Lower leg skin (tissue), 3 donors: ENCODE data around the gene LHX3.

Source experiments
- POLR2A ChIP-seq, 2 donors: fragments of 450-650 bp; IDR thresholded peaks; one replicate each; pipeline ENCODE4 v1.6.1; 2016 to 2017; ENCODE audit warnings: antibody characterized with exemption in 2 of 2, mild to moderate bottlenecking in 1 of 2, moderate library complexity in 1 of 2
- TF ChIP-seq, protein P1 (sequence below), 3 donors: fragments of 450-650 bp; IDR thresholded peaks; one replicate each; pipeline ENCODE4 v1.5.1; 2016; ENCODE audit warnings: antibody characterized with exemption in 3 of 3, mild to moderate bottlenecking in 3 of 3, moderate library complexity in 2 of 3

DNA sequence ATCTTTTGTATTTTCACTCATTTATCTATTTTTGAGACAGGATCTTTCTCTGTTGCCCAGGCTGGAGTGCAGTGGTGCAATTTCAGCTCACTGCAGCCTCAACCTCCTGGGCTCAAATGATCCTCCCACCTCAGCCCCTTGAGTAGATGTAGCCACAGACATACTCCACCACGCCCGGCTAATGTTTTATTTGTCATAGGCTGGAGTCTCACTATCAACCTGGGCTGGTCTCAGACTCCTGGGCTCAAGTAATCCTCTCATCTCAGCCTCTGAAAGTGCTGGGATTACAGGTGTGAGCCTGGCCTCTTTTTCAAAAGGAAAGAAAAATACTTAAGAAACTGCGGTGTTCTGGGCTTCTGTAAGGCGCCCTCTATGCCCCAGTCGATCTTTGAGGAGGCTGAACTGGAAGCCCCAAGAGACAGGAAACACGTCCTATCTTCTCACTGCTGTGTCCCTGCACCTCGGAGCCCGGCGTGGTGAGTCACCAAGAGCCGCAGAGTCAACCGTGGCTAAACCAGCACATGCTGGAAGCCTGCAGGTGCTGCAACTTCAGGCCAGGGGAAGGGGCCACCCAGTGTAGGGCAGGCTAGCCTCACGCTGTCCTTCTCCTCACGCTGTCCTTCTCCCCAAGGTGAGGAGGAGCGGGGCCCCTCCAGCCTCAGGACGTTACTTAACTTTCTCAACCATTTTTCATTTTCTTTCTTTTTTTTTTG lies 15.2 kb upstream of the LHX3 start:
- TF ChIP-seq, protein P1, sequence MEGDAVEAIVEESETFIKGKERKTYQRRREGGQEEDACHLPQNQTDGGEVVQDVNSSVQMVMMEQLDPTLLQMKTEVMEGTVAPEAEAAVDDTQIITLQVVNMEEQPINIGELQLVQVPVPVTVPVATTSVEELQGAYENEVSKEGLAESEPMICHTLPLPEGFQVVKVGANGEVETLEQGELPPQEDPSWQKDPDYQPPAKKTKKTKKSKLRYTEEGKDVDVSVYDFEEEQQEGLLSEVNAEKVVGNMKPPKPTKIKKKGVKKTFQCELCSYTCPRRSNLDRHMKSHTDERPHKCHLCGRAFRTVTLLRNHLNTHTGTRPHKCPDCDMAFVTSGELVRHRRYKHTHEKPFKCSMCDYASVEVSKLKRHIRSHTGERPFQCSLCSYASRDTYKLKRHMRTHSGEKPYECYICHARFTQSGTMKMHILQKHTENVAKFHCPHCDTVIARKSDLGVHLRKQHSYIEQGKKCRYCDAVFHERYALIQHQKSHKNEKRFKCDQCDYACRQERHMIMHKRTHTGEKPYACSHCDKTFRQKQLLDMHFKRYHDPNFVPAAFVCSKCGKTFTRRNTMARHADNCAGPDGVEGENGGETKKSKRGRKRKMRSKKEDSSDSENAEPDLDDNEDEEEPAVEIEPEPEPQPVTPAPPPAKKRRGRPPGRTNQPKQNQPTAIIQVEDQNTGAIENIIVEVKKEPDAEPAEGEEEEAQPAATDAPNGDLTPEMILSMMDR (IDR thresholded peaks at IDR 0.05), result no peak
- TF ChIP-seq POLR2A (IDR thresholded peaks at IDR 0.05), result no peak
